Colonic mucosa (tissue), 4 donors: ENCODE data around the gene CCDC71L. TPM values are rescaled to one million over a fixed set of nuclear protein-coding genes. Genes with fewer than 3 reads are reported as not detected.

Experiments used
- DNase-seq: peaks from one replicate; pipeline ENCODE4 v3.0.0-alpha.2; 2020
- H3K27ac ChIP-seq: fragments of 200-600 bp; one replicate; pipeline ENCODE4 v1.8.0; 2021
- H3K27me3 ChIP-seq: fragments of 200-600 bp; one replicate; pipeline ENCODE4 v1.8.0; 2021
- H3K36me3 ChIP-seq: fragments of 200-600 bp; one replicate; pipeline ENCODE4 v1.8.0; 2021
- H3K4me1 ChIP-seq: fragments of 200-600 bp; one replicate; pipeline ENCODE4 v1.8.0; 2021; ENCODE audit warnings: mild to moderate bottlenecking
- H3K4me3 ChIP-seq: fragments of 200-600 bp; one replicate; pipeline ENCODE4 v1.8.0; 2021
- H3K9ac ChIP-seq, 2 donors: one replicate each; pipeline ENCODE4 v1.7.0; 2013; ENCODE audit warnings: control low read depth in 2 of 2, low read depth in 2 of 2, low read length in 2 of 2
- H3K9me3 ChIP-seq: fragments of 200-600 bp; one replicate; pipeline ENCODE4 v1.8.0; 2021
- CTCF ChIP-seq: fragments of 200-600 bp; IDR thresholded peaks from one replicate; pipeline ENCODE4 v1.8.0; 2022; ENCODE audit warnings: antibody characterized with exemption, mild to moderate bottlenecking
- intact Hi-C: fragments of 100-400 bp; cut with DNase I; formaldehyde crosslinking; loops from one replicate; pipeline ENCODE4 v1.14.1; 2022
- total RNA-seq, 2 donors: library from RNA; stranded (reverse); fragmentation: NEBNext Ultra II Directional in 1 of 2; extraction: Animal tissue kit (Norgen Biotek cat#: 25700) in 1 of 2; gene quantifications; one replicate each; pipeline ENCODE4 v1.2.1, GENCODE V29; 2021
- donor health status: healthy.
- donor health status: DM: no; HTN: no; CAD: no.
- donor health status: DM: no; HTN: no; CAD: no.

The CCDC71L gene
- total RNA-seq, 2 donors from 2014 or later = 21.3 to 21.6 TPM

- Histone ChIP-seq H3K36me3 (no peaks in the 10 kb centered on the region), H3K27me3 (no peaks in the 10 kb centered on the region), H3K4me1 (no peaks in the 10 kb centered on the region), H3K9ac (no peak overlapping the region), H3K4me3 (no peak overlapping the region), H3K9me3 (no peaks in the 10 kb centered on the region), H3K27ac (no peak overlapping the region)
- intact Hi-C loops = no loop called here
- no peak for DNase-seq
- no peak for TF ChIP-seq CTCF
These were observed 17.6 kb downstream of the CCDC71L start for GRCh38 chr7:106643216-106644000.

GRCh38 chr7:106641416-106641815, 19.5 kb downstream of the CCDC71L start:
- no peaks in the 10 kb centered on the region for H3K27me3 ChIP-seq
- no peaks in the 10 kb centered on the region for H3K36me3 ChIP-seq
- TF ChIP-seq CTCF = no peak
- no peak overlapping the region for H3K27ac ChIP-seq
- H3K9ac ChIP-seq = no peak overlapping the region
- H3K4me1 ChIP-seq = no peaks in the 10 kb centered on the region
- H3K9me3 ChIP-seq = no peaks in the 10 kb centered on the region
- no peak for DNase-seq
- intact Hi-C loops = no loop called here
- H3K4me3 ChIP-seq = no peak overlapping the region

GRCh38 chr7:106640368-106641141, 20.4 kb downstream of the CCDC71L start:
- Histone ChIP-seq H3K36me3 (no peaks in the 10 kb centered on the region), H3K9me3 (no peaks in the 10 kb centered on the region), H3K4me1 (no peaks in the 10 kb centered on the region), H3K4me3 (no peak overlapping the region), H3K27me3 (no peaks in the 10 kb centered on the region), H3K9ac (no peak overlapping the region), H3K27ac (peak overlapping the region; percentile 4)
- DNase-seq = no peak
- no peak for TF ChIP-seq CTCF
- intact Hi-C loops = no loop called here

- H3K4me3 ChIP-seq = no peak overlapping the region
- H3K9me3 ChIP-seq = no peaks in the 10 kb centered on the region
- H3K27me3 ChIP-seq = no peaks in the 10 kb centered on the region
- H3K9ac ChIP-seq = no peak overlapping the region
- no peaks in the 10 kb centered on the region for H3K4me1 ChIP-seq
- intact Hi-C loops = no loop called here
- H3K36me3 ChIP-seq = no peaks in the 10 kb centered on the region
- no peak for DNase-seq
- no peak for TF ChIP-seq CTCF
- H3K27ac ChIP-seq = peak overlapping the region; percentile 4
These were observed 21.3 kb downstream of the CCDC71L start for GRCh38 chr7:106639476-106640334.

GRCh38 chr7:106635411-106635810, 25.5 kb downstream of the CCDC71L start:
- Histone ChIP-seq H3K36me3 (no peaks in the 10 kb centered on the region), H3K4me3 (no peak overlapping the region), H3K27me3 (no peaks in the 10 kb centered on the region), H3K27ac (no peak overlapping the region), H3K4me1 (no peaks in the 10 kb centered on the region), H3K9me3 (no peaks in the 10 kb centered on the region), H3K9ac (no peak overlapping the region)
- no peak for DNase-seq
- no peak for TF ChIP-seq CTCF
- intact Hi-C loops = no loop called here
